WTC11 (cell line): Measurements from ENCODE around the gene PSMD8. TPM values are rescaled to one million over a fixed set of nuclear protein-coding genes. Genes with fewer than 3 reads are reported as not detected.

ENCODE experiments used
- ARID4B ChIP-seq: sonication (generic); formaldehyde crosslinking; IDR thresholded peaks from 2 replicates; pipeline ENCODE4 v1.8.0; 2023; ENCODE audit warnings: missing genetic modification reagents, mild to moderate bottlenecking, borderline replicate concordance
- EMX1 ChIP-seq: fragments of 250-450 bp; sonication (Bioruptor Pico); IDR thresholded peaks from 2 replicates; pipeline ENCODE4 v1.8.0; 2021; ENCODE audit warnings: mild to moderate bottlenecking
- HMGXB4 ChIP-seq: sonication (generic); formaldehyde crosslinking; IDR thresholded peaks from 2 replicates; pipeline ENCODE4 v1.8.1; 2023; ENCODE audit warnings: mild to moderate bottlenecking, moderate library complexity, missing genetic modification reagents
- IRF1 ChIP-seq: sonication (generic); formaldehyde crosslinking; IDR thresholded peaks from 2 replicates; pipeline ENCODE4 v1.8.0; 2023; ENCODE audit warnings: missing genetic modification reagents
- MYBL2 ChIP-seq: sonication (generic); formaldehyde crosslinking; IDR thresholded peaks from 2 replicates; pipeline ENCODE4 v1.8.1; 2023; ENCODE audit warnings: mild to moderate bottlenecking, moderate library complexity, missing genetic modification reagents
- NFE2L1 ChIP-seq: sonication (generic); formaldehyde crosslinking; IDR thresholded peaks from 2 replicates; pipeline ENCODE4 v1.8.1; 2023; ENCODE audit warnings: missing genetic modification reagents
- NR1H2 ChIP-seq: sonication (generic); formaldehyde crosslinking; IDR thresholded peaks from 2 replicates; pipeline ENCODE4 v1.9.0; 2021; ENCODE audit warnings: mild to moderate bottlenecking, moderate library complexity, missing genetic modification reagents
- NR2C2 ChIP-seq: sonication (generic); formaldehyde crosslinking; IDR thresholded peaks from 2 replicates; pipeline ENCODE4 v1.8.0; 2022; ENCODE audit warnings: mild to moderate bottlenecking, missing genetic modification reagents
- OVOL2 ChIP-seq: fragments of 250-450 bp; sonication (Bioruptor Pico); IDR thresholded peaks from 2 replicates; pipeline ENCODE4 v1.9.0; 2021; ENCODE audit warnings: mild to moderate bottlenecking, borderline replicate concordance
- SMAD3 ChIP-seq: sonication (generic); formaldehyde crosslinking; IDR thresholded peaks from 2 replicates; pipeline ENCODE4 v1.8.0; 2022; ENCODE audit warnings: missing genetic modification reagents, mild to moderate bottlenecking, borderline replicate concordance
- TCF7 ChIP-seq: sonication (generic); formaldehyde crosslinking; IDR thresholded peaks from 2 replicates; pipeline ENCODE4 v1.8.0; 2022; ENCODE audit warnings: mild to moderate bottlenecking, low read depth, missing genetic modification reagents, moderate library complexity
- USF1 ChIP-seq: sonication (generic); formaldehyde crosslinking; IDR thresholded peaks from 2 replicates; pipeline ENCODE4 v1.8.0; 2022; ENCODE audit warnings: mild to moderate bottlenecking, missing genetic modification reagents
- ZNF671 ChIP-seq: fragments of 250-450 bp; sonication (Bioruptor Pico); IDR thresholded peaks from 2 replicates; pipeline ENCODE4 v1.8.0; 2021; ENCODE audit warnings: mild to moderate bottlenecking
- total RNA-seq: library from RNA; stranded (reverse); gene quantifications from 3 replicates; pipeline ENCODE4 v1.2.3, GENCODE V29; 2021

The PSMD8 gene
- total RNA-seq, 1 experiment from 2014 or later, result 167 TPM

- TF ChIP-seq IRF1 (CRISPR knock-in tag) (no peak), SMAD3 (CRISPR knock-in tag) (no peak), ARID4B (CRISPR knock-in tag) (no peak), MYBL2 (CRISPR knock-in tag) (0 out of 2 replicates have a peak, but pooled peaks have one; percentile 50), NR2C2 (CRISPR knock-in tag) (no peak), OVOL2 (CRISPR knock-in tag) (no peak), TCF7 (CRISPR knock-in tag) (no peak), NFE2L1 (CRISPR knock-in tag) (no peak), HMGXB4 (CRISPR knock-in tag) (no peak), USF1 (no peak), EMX1 (CRISPR knock-in tag) (no peak), ZNF671 (CRISPR knock-in tag) (no peak), NR1H2 (CRISPR knock-in tag) (no peak)
Observed at GRCh38 chr19:38433268-38433733, 58.9 kb downstream of the PSMD8 start, which contains the start of gene RYR1 (continued).

Other genes starting within 250 kb of the PSMD8 start
- 5.2 to 6.8 TPM (median 5.9 TPM) in 3 replicates for gene DPF1, start 150.3 kb upstream of the PSMD8 start, total RNA-seq
- gene PPP1R14A, start 118.2 kb upstream of the PSMD8 start, total RNA-seq, result 32.3 to 33.8 TPM (median 33.4 TPM) in 3 replicates
- 335 to 400 TPM (median 358 TPM) in 3 replicates for gene SPINT2, start 110.0 kb upstream of the PSMD8 start, total RNA-seq
- 16.1 to 22.3 TPM (median 21.3 TPM) in 3 replicates for gene C19orf33, start 70.3 kb upstream of the PSMD8 start, total RNA-seq
- 83.3 to 92.5 TPM (median 90.1 TPM) in 3 replicates for gene YIF1B, start 58.6 kb upstream of the PSMD8 start, total RNA-seq
- 12.9 to 18.3 TPM (median 13.2 TPM) in 3 replicates for gene KCNK6, start 54.7 kb upstream of the PSMD8 start, total RNA-seq
- gene CATSPERG, start 38.7 kb upstream of the PSMD8 start, total RNA-seq, result 4.6 to 8.7 TPM (median 6.3 TPM) in 3 replicates
- gene GGN, start 13.5 kb downstream of the PSMD8 start, total RNA-seq, result 2.4 to 3.1 TPM (median 2.7 TPM) in 3 replicates
- gene SPRED3, start 14.1 kb downstream of the PSMD8 start, total RNA-seq, result 5.2 to 7.3 TPM (median 7.2 TPM) in 3 replicates
- 9.7 to 12.2 TPM (median 10.2 TPM) in 3 replicates for gene FAM98C, start 28.5 kb downstream of the PSMD8 start, total RNA-seq
- gene RASGRP4, start 51.6 kb downstream of the PSMD8 start, total RNA-seq, result 2.5 to 4.1 TPM (median 3.4 TPM) in 3 replicates
- gene RYR1, start 59.1 kb downstream of the PSMD8 start, total RNA-seq, result 19.8 to 24.2 TPM (median 21.1 TPM) in 3 replicates
- gene MAP4K1, start 243.4 kb downstream of the PSMD8 start, total RNA-seq, result 14.0 to 25.0 TPM (median 24.5 TPM) in 3 replicates
- 389 to 416 TPM (median 410 TPM) in 3 replicates for gene EIF3K, start 244.6 kb downstream of the PSMD8 start, total RNA-seq